ENCODE measurements around the gene ZC3H13. TPM values are rescaled to one million over a fixed set of nuclear protein-coding genes. Genes with fewer than 3 reads are reported as not detected.

ZC3H13 gene
- total RNA-seq, 1 experiment from 2014 or later, result 36.9 TPM

Other genes with a start within 250 kb of the ZC3H13 start
- not detected in 2 replicates for gene SIAH3, start 201.0 kb downstream of the ZC3H13 start, total RNA-seq (2021)
- gene CPB2, start 52.3 kb upstream of the ZC3H13 start, total RNA-seq (2021), result not detected in 2 replicates
- 131 and 197 TPM in 2 replicates for gene LCP1, start 129.4 kb upstream of the ZC3H13 start, total RNA-seq (2021)
- 0.28 TPM in 1 of 2 replicates, not detected in the other for gene LRRC63, start 159.2 kb upstream of the ZC3H13 start, total RNA-seq (2021)